ENCODE measurements around the gene CELSR2.

GRCh38 chr1:109314795-109315194 lies 65.5 kb downstream of the CELSR2 start:
- no peak for TF ChIP-seq EZH2 (IDR thresholded peaks at IDR 0.05; ENCODE audit: borderline replicate concordance, low read depth, low read length, poor library complexity, severe bottlenecking)
- TF ChIP-seq, protein P1, sequence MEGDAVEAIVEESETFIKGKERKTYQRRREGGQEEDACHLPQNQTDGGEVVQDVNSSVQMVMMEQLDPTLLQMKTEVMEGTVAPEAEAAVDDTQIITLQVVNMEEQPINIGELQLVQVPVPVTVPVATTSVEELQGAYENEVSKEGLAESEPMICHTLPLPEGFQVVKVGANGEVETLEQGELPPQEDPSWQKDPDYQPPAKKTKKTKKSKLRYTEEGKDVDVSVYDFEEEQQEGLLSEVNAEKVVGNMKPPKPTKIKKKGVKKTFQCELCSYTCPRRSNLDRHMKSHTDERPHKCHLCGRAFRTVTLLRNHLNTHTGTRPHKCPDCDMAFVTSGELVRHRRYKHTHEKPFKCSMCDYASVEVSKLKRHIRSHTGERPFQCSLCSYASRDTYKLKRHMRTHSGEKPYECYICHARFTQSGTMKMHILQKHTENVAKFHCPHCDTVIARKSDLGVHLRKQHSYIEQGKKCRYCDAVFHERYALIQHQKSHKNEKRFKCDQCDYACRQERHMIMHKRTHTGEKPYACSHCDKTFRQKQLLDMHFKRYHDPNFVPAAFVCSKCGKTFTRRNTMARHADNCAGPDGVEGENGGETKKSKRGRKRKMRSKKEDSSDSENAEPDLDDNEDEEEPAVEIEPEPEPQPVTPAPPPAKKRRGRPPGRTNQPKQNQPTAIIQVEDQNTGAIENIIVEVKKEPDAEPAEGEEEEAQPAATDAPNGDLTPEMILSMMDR (conservative IDR thresholded peaks at IDR 0.05; ENCODE audit: low read depth, low read length) = no peak
